GM19463 (cell line): Measurements from ENCODE around the gene RPL23.
A peak's percentile ranks its signal among the peaks of the same experiment; 100 is the strongest.

Source experiments
- ATAC-seq: cut with Tn5 transposase; IDR thresholded peaks from one replicate; pipeline ENCODE4 v1.9.1; 2021; ENCODE audit warnings: mild to moderate bottlenecking, moderate library complexity; ENCODE audit not compliant: unreplicated experiment

Gene RPL23

DNA sequence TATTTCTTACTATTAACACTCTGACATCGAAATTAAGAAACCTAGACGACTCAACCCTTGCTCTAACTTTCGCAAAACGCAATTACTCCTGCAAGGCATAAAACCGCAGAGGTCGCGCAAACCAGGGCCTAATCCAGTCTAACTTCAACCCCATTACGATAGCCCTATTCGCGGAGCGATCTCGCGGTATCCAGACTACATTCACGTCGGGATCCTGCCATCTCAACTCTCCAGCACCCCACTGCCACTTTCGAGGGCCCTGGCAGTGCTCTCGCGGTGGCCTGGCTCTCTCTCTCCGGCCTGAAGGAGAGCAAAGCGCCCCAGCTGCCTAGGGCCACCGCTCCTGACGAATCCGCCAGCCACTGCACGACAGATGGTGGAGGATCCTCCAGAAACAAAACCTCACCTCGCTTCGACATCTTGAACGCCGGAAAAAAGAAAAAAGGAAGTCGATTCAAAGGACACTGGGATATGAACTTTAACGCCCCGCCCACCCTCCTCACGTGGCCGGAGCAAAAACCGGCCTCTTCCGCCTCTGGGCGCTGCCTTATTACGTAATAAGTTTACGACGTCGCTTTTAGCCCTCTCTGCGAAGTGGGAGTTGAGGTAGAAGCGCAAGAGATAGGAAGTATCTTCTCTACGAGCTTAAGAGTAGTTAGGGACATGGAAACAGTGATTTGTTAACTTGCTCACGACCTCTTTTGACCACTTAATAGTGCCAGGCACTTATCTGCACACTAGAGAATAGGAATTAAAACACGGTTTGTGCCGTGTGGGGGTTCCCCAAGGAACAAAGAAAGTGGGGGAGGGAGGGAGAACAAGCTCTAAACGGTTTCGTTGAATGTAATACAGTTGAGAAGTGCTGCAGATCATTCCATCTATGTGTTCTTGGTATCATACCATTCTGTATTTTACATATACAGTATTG lies at the start of gene RPL23:
TSS of gene RPL23 (minus strand) at position 430 of the 928 bp plus-strand sequence. CDS start at position 419, 11 bp downstream.
- peak; percentile 85 for ATAC-seq

GRCh38 chr17:38900978-38901656 lies 47.6 kb upstream of the RPL23 start:
- ATAC-seq = no peak

- ATAC-seq = no peak
Observed at GRCh38 chr17:38899421-38899820, 45.9 kb upstream of the RPL23 start.

- peak; percentile 89 for ATAC-seq
Observed at GRCh38 chr17:38898812-38899348, 45.4 kb upstream of the RPL23 start.

DNA sequence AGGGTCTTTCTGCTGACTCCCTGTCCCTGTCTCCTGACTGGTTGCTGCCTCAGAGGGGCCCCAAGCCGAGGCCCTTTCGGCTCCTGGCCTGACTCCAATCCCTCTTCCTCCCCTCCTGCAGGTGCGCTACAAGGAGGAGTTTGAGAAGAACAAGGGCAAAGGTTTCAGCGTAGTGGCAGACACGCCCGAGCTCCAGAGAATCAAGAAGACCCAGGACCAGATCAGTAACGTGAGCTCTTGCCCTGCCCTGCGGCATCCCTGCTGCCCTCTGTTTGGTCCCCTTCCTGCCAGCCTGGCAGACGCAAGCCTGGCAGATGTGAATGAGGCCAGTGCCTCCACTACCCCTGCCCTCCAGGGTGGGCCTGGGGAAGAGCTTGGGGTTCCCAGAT lies 44.8 kb upstream of the RPL23 start:
- peak; percentile 13 for ATAC-seq

GRCh38 chr17:38897671-38898290 lies 44.3 kb upstream of the RPL23 start:
- ATAC-seq = no peak

- ATAC-seq = no peak
Observed at GRCh38 chr17:38897176-38897575, 43.7 kb upstream of the RPL23 start.

DNA sequence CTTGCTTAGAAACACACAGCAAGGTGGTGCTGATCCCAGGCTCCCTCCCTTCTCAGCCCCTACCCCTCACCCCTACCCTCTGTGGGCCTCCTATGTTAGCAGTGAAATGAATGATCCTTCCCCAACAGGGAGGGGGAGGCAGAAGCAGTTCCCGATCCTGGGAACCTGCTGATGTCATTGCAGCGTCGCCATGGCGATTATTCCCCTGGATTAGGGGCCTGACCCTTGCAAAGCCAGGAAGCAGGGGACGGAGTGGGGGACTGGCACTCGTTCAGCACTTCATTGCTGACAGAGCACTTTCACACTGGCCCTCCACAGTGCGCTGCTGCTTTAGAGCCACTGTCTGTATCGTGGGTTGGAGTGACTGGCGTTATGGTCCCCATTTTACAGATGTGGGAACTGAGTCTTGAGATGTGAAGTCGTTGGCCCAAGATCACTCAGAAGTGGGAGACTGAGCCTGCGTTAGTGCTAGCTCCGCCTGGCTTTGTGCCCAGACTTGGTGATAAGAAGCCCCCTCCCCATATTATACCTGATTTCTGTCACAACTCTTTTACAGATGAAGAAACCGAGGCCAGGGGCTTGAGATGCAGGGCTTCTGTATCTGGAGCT lies 42.9 kb upstream of the RPL23 start:
- ATAC-seq = no peak

GRCh38 chr17:38894276-38894675 lies 40.8 kb upstream of the RPL23 start:
- no peak for ATAC-seq

DNA sequence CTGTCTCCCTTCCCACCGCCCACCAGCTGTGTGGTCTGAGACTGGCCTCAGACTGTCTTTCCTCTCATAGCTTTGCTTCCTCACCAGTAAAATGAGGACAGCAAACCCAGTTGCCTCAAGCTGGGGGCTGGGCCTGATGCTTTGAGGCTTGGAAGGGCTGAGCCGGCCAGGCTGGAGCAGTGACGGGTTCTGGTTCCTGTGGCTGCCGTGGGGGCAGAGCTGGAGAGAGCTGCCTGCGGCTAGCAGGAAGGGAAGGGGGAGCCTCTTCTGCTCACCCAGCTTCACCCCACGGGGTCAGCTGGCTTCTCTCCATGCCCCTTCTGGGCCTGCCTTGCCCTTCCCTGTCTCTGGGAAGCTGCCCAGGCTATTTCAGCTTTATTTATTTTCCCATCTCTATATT lies 40.1 kb upstream of the RPL23 start:
- no peak for ATAC-seq

DNA sequence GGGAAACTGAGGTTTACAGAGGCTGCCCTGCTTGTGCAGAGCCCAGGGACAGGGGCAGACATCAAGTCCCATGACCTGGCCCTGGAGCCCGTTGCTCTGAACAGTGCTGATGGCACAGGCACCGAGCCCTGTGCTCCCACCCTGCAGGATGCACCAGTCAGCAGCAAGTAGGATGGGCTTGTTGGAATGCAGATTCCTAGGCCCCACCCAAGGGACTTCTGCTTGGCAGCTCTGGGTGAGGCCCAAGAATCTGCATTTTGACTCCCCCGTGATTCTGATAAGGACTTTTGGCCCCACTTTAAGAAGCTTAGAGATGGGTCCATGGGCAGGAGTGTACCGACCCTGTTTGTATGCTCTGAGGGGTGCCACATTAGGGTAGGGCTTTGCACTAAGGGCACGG lies 39.6 kb upstream of the RPL23 start:
- no peak for ATAC-seq

GRCh38 chr17:38892620-38893019 lies 39.1 kb upstream of the RPL23 start:
- ATAC-seq = no peak

- ATAC-seq = no peak
Observed at GRCh38 chr17:38892083-38892482, 38.6 kb upstream of the RPL23 start.

DNA sequence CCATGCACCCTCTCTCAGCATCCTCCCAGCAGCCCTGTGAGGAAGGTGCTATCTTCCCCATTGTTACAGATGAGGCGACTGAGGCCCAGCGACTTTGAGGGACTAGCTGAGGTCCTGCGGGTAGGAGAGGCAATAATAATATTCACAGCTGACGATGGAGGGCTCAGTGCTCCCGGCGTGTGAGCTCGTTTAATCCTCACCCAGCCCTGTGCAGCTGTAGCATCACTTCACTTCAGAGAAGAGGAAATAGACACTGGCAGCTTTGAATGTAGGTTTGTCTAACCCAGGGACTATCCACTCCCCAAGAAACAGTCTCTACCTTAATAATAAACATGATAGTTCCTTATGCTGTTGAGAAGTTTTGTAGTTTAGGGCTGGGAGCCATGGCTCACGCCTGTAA lies 37.9 kb upstream of the RPL23 start:
- ATAC-seq = no peak

DNA sequence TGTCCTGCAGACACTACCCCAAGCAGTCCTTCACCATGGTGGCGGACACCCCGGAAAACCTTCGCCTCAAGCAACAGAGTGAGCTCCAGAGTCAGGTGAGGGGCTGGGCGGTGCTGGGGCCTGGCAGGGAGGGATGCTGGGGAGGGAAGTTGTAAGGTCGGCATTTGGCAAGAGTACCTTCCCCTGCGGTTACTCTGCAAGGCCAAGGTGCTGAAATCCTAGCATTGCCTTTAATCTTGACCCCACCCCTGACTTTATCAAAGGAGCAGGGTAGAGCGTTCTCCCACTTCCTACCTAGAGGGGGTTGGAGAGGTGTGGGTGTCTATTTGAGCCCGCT lies 36.9 kb upstream of the RPL23 start:
- no peak for ATAC-seq

DNA sequence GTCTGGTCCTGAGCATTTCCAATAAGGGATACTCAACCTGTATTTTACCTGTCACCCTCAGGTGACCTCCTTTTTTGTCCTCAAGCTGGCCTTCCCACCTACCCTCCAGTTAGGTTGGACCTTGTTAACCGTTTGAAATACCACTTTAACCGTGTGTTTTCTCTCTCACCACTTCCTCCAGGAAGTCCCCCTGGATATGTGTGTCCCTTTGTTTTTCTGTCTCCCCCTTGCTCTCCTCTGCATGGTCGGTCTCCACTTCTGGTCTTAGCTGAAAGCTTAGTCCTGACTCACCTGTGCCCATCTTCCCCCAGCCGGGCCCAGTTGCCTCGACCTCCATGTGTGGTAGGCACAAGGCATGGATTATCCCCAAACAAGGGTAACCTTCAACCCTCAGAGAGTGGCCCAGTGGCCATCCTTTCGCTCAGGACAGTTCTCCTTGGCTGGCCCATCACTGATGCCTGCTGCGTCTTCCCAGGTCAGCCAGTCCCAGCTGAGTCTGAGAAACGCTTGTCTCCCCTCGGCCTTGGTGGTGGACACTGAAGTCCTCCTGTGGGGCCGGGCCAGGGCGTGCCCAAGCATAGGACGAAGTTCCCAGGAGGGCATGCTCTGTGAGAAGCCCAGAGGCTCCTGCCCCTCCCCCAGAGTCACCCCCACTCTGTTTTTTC lies 36.4 kb upstream of the RPL23 start:
- ATAC-seq = no peak

DNA sequence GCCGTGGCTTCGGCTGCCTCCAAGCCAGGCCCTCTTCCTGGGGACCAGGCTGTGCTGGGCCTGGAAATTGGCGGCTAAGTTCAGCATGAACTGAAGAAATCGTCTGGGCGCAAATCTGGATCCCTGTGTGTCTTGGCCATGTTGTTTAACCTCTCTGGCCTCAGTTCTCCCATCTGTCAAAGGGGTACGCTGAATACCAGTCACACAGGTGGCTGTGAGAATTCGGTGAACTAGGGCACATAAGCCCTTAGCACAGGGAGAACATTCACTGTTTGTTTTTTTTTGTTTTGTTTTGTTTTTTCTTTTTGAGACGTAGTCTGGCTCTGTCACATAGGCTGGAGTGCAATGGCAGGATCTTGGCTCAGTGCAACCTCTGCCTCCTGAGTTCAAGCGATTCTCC lies 35.3 kb upstream of the RPL23 start:
- no peak for ATAC-seq

- ATAC-seq = no peak
Observed at GRCh38 chr17:38886643-38887010, 33.1 kb upstream of the RPL23 start.

DNA sequence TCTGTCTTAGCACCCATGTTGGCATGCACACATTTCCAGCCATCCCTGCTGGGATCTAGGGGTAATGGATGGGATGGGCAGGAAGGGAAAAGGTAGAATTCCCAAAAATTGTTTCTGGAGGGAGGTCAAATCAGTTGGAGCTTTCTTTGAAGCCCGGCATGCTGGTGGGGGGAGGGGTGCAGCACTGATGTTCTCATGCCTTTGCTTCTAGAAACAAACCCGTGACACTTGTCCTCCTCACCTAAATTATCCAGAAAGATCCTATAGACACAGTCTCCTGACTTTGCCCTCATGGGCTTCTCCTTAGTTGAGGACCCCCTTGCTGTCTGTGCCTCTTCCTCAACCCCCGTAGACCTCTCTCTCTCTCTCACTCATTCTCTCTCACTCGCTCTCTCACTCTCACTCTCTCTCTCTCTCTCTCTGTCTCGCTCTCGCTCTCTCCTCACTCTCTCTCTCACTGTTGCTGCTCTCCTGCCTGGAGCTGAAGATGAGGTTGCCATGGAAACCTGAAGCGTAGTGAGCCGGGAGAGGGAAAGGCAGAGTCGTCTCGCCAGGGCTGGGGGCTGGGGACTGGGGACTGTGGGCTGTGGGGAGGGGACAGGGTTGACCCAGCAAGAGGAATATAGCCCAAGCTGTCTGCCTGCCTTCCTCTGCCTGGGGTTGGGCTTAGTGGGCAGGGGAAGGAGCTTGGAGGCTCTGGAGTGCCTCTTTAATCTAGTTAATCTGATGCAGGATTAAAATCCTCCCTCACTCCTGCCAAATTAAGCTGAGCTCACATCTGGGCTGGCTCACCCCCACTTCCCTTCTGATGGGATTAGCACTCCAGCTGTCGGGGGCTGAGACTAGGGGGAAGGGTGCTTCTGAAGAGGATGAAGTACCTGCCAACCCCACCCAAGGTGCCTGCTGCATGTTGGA lies 32.5 kb upstream of the RPL23 start:
- no peak for ATAC-seq
